ENCODE measurements around the gene OXNAD1.

OXNAD1 gene

DNA sequence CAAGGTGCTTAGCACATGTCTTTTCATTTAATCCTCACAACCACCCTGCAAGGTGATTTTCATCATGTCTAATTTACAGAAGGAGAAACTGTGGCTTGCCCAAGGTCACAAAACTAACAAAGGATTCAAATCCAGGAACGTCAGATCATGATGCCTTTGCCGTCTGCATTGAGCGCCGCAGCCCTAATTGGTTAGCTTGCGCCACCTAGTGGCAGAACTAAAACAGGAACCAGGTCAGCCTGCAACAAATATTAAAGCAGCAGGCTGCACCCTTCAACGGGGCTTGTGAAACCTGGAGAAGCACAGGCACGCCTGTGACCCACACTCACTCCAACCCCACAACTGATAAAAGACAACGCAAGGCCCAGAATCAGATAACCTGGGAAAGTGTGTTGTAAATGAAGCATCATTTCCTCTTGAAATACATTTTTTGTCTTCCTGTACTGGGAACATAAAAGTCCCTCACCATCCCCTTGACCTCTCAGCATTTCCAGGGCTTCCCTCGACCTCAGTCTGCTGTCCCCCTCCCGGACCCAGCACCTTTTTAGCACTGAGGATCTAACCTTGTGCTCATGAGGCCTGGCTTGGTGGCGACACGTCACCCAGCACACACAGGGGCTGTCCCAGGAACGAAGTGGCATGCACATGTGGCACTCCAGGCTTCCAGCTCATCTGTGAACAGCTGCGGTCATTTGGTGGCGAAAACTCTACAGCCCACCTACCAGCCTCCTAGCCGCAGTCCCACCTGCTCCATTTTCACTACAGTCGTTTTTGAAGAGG, 17.5 kb upstream of the OXNAD1 start:
- peak; percentile 59 for DNase-seq

DNA sequence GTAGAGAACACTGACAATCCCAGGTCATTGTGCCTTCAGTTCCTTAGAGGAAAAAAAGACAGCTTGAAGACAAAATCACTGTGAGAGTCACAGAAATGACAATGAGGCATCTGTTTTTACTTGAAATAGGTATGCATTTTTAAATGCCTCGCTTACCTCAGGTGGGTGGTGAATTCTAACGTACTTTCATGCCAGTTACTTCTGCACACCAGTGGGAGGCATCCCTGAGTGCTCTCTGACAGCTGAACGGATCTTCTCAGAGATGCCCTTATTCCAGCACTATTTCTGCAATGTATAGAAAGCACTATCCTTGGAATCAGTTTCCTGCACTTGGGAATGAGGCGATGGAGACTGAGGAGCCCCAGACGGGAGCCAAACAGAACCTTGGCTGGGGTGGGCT, 16.5 kb upstream of the OXNAD1 start:
- DNase-seq: no peak

DNA sequence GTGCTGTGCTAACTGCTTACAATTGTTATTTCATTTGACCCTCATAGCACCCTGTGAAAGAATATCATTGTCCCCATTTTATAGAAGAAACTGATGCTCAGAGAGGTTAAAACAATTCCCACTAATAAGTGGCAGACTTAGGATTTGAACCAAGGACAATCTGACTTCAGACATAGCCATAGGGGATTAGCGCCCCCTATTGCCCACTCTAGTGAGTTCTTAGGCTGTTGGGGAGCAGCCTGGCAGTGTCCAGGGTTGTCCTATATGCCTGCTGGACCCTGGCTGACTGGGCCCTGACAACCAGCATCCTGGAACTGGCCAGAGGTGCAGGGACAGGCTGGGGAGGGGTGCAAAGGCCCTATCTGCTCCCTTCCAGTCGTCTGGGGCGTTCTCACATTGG, 15.7 kb upstream of the OXNAD1 start:
- DNase-seq: no peak

DNA sequence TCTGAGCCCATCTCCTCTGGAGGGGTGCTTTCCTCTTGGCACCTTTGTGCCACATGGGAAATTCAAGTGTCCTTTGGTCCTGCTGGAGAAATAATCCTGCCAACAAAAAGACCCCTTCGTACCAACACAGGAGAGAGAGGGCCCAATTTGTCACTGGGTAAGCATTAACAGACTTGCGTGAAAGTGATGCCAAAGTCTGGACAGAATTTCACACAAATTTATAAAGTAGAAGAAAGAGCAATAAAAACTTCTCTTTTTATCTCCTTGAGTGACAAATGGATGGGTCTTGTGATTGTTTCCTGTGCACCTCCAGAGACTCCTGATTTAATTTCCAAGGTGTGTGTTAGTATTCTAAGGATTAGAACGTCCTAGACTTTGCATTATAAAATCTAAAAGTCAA, 15.1 kb upstream of the OXNAD1 start:
- no peak for DNase-seq

DNA sequence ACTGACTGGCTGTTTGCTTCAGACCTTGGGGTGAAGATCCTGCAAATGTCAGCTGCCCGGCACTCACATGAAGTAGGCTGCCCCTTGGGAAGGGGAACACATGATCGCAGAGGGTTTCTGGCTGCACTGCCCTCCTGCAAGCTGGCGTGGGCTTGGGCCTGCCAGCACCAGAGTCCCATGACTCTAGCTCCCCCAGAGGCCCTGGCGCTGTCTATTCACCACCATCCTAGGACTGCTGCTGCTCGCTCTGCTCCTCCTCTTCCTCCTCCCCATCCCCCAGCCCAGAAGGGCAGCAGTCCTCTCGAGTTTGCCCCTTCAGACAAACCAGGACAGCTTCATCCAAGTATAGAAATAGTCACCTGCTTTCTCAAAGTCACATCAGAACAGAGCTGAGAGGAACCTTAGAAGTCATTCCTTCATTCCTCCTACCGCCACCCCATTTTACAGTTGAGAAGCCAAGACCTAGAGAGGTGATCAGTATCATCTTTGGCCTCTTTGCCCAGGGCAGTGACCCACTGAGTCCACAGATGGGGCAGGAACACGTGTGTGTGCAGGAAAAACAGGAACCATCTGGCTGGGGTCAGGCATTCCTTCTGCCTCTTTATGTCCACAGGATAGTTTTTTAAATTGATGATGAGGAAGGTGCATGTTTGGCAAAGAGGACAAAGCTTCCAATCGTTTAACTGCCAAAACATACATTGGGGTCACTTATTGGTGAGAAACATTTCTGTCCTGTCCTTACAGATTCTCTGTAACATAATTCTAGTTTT, 13.5 kb upstream of the OXNAD1 start:
- no peak for DNase-seq

DNA sequence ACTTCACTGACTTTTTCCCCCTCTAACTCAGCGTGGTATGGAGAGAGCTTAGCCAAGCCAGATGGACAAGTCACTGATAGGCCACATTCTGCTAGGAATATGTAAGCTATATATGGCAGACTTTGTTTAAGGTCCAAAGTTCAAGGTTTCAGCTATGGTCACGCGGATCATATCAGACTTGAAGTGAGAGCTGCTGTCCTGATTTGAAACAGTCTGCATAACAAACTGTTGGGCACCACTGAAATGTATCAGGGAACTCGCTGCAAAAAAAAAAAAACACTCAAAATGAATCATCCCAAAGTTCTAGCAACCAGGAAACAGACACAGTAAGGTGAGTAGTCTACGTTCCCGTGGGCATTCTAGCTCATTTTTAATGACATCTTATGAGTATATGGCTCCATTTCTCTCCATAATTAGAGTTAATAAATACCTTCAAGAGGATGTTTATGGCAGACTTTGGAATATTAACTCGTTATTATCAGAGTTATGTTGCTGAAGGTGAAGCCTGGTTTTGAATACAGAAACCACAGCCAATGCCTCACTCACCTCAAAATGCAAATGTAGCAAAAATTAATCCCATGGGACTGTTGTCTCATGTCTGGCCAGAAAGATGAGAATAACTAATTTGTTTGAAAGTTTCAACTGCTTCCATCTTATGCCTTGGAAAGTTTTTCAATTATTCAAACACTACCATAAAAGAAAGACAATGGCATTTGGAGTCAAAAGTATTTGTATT, 12.6 kb upstream of the OXNAD1 start:
- DNase-seq: no peak

DNA sequence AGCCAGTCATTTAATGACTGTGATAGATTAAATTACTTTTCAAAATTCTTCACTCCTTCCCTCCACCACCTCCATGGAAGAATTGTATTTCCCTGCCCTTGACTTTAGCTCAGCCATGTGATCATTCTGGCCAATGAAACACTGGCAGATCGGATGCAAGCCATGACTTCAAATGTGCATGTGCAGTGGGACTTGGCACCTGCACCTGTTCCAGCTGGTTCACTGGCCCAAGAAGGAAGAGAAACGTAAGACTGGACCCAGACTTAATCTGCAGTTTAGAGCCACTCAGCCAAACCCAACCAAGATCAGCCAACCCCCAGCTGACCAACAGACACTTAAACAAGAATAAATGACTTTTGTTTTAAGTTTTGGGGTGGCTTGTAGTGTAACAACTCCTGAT, 12.0 kb upstream of the OXNAD1 start:
- DNase-seq: no peak

DNA sequence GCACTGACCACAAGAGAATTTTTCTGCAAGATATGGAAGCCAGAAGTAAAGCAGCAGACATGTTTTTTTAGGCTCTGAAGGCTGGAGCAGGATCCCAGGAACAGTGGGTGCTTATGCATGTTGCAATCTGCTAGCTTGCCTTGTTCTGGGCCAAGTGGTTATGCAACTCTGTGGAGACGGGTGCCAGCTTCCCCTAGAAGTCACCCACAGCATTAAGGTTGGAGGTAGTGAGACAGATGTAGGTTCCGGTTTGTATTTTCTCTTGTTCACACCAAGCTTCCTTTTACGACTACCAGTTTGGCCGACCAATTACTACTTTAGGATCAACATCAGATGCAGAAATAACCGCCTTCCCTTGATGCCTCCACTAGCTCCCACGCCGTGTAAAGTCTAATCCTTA, 11.4 kb upstream of the OXNAD1 start:
- DNase-seq: no peak

DNA sequence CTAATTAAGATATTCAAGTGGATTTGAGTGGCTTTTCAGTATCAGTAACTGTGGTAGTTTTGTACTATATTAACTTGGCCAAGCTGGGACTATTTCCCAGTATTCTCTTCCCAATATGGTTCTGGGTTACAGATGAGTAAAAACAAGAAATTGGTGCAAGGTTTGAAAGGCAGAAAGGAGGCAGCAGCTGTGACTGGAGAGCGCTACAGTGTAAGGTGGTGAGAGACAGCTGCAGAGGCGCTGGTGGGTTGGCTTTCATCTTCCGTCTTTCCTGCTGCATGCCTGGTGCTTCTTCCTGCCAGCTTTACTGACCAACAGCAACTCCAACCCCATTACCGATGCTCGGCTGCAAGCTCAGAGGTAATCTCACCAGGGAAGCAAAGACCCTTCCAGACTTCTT, 10.1 kb upstream of the OXNAD1 start:
- no peak for DNase-seq

DNA sequence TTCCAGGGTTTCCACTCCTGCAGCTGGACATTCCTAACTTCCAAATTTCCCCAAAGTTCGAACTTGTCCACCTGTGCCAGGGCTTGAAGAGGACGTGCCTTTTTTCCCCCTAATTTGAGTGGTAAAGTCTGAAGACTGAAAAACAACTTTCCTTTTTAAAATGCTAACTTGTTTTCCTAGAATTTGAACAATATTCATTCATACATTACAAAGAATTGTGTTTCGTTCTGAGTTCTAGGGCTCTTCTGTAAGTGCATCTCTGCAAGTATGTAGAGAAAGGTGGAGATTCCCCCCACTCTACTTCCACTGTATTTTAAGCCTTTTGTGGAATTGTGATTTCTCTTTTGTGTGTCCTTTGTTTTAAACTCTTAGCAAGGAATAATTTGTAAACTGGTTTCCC, 9.7 kb upstream of the OXNAD1 start:
- DNase-seq: no peak

DNA sequence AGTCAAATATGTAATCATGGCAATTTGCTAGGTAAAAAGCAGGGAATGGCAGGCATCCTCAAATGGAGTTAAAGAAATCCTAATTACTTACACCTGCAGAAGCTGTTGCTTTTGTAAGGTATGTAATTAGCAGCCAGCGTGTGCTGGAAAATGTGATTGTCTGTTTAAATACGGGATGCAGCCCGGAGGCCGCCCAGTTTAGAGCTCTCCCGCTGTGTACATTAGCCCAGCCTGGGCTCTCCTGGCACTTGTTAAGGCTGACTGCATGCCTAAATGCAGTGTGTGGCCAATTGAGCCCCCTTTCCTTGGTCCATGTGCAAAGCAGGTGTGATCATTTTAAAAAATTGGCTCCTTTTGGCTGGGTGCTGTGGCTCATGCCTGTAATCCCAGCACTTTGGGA, 9.3 kb upstream of the OXNAD1 start:
- no peak for DNase-seq

DNA sequence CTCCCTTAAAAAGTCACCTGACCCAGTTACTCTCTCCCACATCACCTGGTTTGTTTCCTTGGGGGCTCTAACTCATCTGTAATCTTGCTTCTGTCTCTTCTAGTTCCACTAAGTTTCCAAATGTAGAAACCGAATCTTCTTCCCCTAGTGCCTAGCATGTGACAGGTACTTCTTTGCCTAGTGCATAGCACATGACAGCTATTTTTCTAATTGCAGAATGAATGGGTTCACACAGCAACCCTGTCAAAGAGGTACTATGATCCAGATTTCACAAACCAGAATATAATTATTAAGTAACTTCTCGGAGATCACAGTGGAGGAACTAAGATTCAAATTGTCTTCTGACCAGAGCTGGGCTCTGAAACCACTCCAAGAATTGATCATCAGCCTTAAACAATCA, 7.7 kb upstream of the OXNAD1 start:
- no peak for DNase-seq

DNA sequence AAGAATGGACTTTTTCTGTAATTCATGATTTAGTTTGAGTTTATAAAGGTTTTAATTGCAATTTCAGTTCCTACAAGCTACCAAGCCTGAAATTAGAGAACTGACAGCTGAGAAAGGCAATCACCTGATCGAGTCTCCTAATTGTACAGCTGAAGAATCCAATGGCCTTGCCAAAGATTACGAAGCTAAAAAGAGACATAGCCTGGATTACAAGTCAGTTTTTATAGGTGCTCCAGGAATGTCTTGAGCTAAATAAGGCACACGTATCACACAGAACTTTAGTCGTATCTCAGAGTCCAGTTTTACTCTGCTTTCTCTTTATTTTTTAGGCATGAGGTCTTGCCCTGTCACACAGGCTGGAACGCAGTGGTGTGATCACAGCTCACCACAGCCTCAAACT, 6.8 kb upstream of the OXNAD1 start:
- no peak for DNase-seq

DNA sequence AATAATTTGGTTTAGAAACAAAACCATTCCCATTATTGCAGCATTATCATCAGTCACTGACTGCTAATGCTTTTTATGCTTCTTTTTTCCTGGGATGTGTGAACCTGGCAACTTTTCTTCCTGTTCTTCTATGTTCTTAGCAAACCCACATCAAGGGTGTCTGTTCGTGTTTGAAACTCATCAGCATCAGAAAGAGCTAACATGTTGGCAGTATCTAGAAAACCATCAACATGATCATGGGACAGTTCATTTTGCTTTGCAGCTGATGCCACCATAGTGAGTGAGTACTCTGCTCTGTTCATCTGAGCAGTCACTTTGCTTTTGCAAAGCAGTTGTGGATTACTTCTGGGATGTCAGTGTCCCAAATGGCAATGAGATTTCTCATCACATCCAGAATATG, 6.1 kb upstream of the OXNAD1 start:
- no peak for DNase-seq

DNA sequence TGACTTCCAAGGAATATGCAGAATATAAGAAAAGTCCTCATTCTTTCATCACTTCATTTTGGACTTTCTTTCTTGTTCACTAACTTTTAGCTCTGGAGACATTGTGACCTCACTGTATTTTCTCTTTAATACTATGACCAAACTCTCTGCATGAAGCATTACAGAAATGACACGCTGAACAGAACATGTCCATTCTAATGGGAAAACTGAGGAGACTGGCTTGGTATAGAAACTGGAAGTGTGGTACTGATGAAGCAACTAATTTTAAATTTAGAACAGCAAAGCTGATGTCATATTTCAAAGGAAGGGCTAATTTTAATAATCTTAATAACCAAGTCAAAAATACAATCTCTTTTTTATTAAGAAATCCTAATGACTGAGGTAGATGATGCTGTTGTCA, 5.0 kb upstream of the OXNAD1 start:
- no peak for DNase-seq

DNA sequence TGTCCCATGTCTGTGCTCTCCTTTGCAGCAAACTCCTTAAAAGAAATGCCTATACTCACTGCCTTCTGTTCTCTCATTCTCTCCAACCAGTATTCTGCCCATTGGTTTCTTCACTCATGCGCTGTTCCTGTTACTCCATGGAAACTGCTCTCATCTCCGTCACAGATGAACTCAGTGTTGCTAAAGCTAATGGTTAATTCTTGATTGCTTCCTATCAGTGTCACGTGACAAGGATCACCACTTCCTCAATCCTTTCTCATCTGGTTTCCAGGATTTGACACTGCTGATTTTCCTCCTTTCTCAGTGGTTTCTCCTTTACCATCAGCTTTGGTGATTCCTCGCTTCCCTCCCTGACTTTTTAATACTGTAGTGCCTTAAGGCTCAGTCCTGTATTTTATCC, 2.8 kb upstream of the OXNAD1 start:
- no peak for DNase-seq

DNA sequence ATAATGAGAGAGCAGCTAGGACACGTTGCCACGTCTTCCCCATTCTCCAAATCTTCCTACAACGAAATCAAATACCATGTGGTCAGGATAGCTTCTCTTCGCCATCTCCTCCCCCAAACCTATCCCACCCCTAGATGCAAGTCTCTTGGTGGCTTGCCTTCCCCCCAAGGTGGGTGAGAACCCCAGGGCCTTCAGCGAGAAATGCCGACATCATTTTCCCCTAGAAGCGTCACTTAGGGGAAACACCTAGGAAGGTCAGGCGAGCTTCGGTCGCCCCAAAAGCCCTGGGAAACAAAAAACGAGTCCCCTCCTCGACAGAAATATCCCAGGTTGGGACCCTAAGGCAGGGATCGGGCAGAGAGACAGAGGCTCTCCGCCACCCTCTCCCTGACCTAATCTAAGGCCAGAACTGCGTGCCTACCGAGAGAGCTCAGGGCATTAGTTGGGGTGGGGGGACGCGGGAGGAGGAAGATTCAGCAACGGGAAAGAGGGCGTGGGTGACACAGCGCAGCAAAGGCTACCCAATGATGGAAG, 771 bp upstream of the OXNAD1 start:
- DNase-seq: no peak

DNA sequence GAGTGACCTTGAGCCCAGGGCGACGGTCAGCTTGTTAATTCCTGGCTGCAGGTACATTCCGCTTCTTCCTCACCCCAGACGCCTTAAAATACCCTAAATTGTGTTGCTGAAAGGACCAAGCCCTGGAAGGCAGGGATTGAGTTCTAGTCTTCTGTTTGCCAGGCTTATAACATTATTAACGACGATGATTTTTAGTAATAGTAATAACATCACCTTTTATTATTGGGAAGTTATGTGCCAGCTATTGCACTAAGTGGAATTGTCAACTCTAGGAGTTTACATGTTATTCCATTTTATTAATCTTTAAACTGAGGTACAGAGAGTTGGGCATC, 409 bp downstream of the OXNAD1 start:
- DNase-seq: no peak

DNA sequence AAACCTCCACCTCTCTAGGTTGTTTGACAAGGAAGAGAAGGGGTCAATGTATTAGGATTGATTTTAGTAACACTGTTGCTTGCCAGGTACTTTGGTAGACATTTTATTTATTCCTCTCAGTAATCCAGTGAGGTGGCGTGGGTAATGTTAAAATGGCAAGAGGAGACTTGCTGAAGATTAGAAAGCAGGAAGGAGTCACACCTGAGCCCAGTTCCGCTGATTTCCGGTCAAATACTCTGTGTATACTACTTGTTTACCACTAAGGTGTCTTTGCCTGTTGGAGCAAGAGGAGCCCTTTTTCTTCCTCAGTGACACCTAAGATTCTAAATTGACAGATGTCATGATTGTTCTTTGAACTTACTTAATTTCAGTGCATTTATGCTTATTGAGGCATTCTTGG, 1.7 kb downstream of the OXNAD1 start:
- no peak for DNase-seq

DNA sequence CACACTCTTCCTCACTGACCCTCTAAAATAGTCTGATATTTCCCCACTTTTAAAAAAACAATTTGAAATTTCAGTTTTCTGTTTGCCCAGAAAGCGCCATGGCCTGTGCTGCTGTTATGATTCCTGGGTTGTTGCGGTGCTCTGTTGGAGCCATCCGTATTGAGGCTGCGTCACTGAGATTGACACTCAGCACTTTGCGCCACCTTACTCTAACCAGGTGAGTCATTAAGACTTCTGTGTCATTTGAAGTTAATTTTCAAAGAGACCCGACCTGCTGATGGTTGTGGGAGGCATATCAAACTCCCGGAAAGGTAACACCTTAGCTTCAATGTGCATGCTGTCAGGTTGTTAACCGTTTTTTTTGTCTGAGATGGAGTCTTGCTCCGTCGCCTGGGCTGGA, 5.8 kb downstream of the OXNAD1 start:
- DNase-seq: no peak

DNA sequence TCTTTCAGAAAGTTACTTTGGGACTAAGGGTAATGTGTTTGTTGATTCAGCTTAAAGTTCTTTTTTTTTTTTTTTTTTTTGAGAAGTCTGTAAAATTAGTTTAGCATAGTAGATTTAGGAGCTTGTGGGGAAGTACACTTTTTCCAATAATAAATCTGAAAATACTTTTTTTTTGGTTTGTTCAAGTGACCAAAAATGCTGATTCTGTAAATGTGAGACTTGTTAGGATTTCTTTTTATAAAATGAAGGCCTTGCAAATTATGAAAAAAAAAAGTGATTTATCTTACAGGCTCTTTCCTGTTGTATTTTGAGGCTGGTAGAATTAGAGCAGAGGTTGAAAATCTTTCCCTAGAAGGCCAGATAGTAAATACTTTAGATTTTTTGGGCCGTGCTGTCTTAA, 7.6 kb downstream of the OXNAD1 start:
- DNase-seq: no peak

DNA sequence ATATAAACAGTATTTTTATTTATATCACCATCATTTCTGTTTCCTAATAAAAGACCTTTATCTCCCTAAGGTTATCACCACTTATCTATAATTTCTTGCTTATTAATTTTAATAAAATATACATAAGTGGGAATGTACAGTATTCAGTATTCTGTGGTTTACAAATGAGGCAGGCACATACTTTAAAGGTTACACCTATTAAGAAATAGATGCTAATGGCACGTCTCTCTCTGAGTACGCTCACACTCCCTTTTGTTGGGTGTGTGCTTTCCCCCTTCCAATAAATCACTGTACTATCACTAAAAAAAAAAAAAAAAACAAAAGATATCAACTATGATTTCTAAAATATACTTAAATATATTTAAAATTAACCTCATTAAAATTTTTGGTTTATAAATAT, 8.9 kb downstream of the OXNAD1 start:
- no peak for DNase-seq

DNA sequence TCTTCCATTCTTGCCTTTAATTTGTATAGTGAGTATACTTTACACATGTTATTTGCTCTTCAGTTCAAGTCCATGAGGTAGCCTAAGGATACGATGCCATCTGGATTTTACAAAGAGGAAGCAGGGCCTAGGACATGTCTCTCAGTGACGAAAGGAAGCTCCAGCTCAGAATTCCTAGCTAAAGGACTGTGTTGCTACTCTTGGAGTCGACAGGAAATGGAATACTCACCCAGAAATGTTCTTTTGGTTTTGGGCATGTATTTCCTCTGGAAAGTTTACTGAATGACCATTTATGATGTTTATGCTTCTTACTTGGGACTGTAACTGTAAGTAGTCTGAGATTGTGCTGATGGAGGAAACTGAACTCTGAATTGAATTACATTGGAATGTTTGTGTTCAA, 12.5 kb downstream of the OXNAD1 start:
- no peak for DNase-seq

Data from NCI-H446 treated with DMSO at 0.1 percent for 48 hours (cell line).